Measurements from ENCODE around the gene DOCK2. TPM values are rescaled to one million over a fixed set of nuclear protein-coding genes. Genes with fewer than 3 reads are reported as not detected.

Gene DOCK2
- total RNA-seq, 1 donor from 2014 or later = 1.1 TPM

DNA sequence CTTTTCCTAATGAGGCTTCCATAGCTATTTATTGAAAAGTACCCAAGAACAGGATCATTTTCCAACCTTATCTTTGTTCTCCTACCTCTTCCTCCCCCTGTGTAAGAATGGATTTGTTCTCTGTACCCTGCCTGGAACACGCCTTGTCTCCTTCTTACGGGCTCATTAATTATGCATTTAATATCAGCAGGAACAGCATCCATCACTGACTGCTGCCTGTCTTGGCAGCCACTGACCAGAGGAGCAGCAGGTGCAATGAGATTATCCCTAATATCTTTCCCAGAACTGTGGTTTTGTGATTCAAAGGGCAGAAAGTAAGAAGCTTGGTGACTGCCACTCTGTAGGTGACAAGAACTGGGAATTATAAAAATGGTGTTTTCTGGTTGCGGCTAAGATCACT is 362.5 kb downstream of the DOCK2 start:
- no peak overlapping the region for H2AFZ ChIP-seq (replicated peaks)
- H3K9ac ChIP-seq = no peak overlapping the region
- no peak overlapping the region for H3K4me3 ChIP-seq
- H3K9me3 ChIP-seq (ENCODE audit: low read depth) = no peaks in the 10 kb centered on the region
- no peaks in the 10 kb centered on the region for H3K4me1 ChIP-seq
- H3K79me2 ChIP-seq (ENCODE audit: low read depth) = no peaks in the 10 kb centered on the region
- no peaks in the 10 kb centered on the region for H3K27me3 ChIP-seq
- Mint-ChIP-seq H3K9me3 (no peaks in the 10 kb centered on the region), H3K36me3 (no peaks in the 10 kb centered on the region), H3K4me1 (peaks cover 4% of the 10 kb centered on the region), H3K27me3 (ENCODE audit: insufficient read depth, low read depth) (peaks cover 5% of the 10 kb centered on the region), H3K27ac (no peak overlapping the region), H3K4me3 (no peak overlapping the region)
- no peaks in the 10 kb centered on the region for H3K36me3 ChIP-seq
- H4K20me1 ChIP-seq (ENCODE audit: low read depth) = no peaks in the 10 kb centered on the region
- no peak for DNase-seq (ENCODE audit: low spot score)
- TF ChIP-seq EZH2phosphoT487 (IDR thresholded peaks at IDR 0.05) = no peak
- no peak overlapping the region for H3K27ac ChIP-seq
- no peaks in the 10 kb centered on the region for H3F3A ChIP-seq (ENCODE audit: low read depth)
- H3K4me2 ChIP-seq = no peak overlapping the region

DNA sequence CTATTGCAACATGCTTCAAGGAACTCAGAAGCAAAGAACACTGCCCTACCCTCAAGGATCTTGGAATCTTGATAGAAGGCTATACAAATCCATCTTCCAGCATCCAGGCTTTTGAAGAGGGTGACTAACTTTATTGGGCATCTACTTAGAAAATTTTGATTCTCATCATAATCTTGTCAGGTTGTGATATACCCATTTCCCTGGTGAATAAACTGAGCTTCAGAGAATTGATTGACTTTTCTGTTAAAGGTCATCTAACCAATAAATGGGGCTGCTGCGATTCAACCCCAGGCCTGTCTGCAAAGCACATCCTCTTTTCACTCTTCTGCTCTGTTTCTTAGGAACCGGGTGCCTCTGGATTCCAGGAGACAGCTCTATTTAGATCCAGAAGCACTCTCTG is 363.1 kb downstream of the DOCK2 start:
- Histone ChIP-seq H4K20me1 (ENCODE audit: low read depth) (no peaks in the 10 kb centered on the region), H3K79me2 (ENCODE audit: low read depth) (no peaks in the 10 kb centered on the region), H3K9me3 (ENCODE audit: low read depth) (no peaks in the 10 kb centered on the region), H3K27me3 (no peaks in the 10 kb centered on the region), H3K4me3 (no peak overlapping the region), H3K4me1 (no peaks in the 10 kb centered on the region), H3F3A (ENCODE audit: low read depth) (no peaks in the 10 kb centered on the region), H3K27ac (no peak overlapping the region), H2AFZ (replicated peaks) (no peak overlapping the region), H3K9ac (no peak overlapping the region), H3K4me2 (no peak overlapping the region), H3K36me3 (no peaks in the 10 kb centered on the region)
- DNase-seq (ENCODE audit: low spot score) = no peak
- no peak overlapping the region for H3K27ac Mint-ChIP-seq
- no peak overlapping the region for H3K4me3 Mint-ChIP-seq
- TF ChIP-seq EZH2 (IDR thresholded peaks at IDR 0.05) (no peak), EZH2phosphoT487 (IDR thresholded peaks at IDR 0.05) (no peak)
- TF ChIP-seq, protein P1, sequence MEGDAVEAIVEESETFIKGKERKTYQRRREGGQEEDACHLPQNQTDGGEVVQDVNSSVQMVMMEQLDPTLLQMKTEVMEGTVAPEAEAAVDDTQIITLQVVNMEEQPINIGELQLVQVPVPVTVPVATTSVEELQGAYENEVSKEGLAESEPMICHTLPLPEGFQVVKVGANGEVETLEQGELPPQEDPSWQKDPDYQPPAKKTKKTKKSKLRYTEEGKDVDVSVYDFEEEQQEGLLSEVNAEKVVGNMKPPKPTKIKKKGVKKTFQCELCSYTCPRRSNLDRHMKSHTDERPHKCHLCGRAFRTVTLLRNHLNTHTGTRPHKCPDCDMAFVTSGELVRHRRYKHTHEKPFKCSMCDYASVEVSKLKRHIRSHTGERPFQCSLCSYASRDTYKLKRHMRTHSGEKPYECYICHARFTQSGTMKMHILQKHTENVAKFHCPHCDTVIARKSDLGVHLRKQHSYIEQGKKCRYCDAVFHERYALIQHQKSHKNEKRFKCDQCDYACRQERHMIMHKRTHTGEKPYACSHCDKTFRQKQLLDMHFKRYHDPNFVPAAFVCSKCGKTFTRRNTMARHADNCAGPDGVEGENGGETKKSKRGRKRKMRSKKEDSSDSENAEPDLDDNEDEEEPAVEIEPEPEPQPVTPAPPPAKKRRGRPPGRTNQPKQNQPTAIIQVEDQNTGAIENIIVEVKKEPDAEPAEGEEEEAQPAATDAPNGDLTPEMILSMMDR (IDR thresholded peaks at IDR 0.05) = no peak
- H3K27me3 Mint-ChIP-seq (ENCODE audit: insufficient read depth, low read depth) = peaks cover 5% of the 10 kb centered on the region
- H3K4me1 Mint-ChIP-seq = peaks cover 4% of the 10 kb centered on the region
- no peaks in the 10 kb centered on the region for H3K9me3 Mint-ChIP-seq
- no peaks in the 10 kb centered on the region for H3K36me3 Mint-ChIP-seq

DNA sequence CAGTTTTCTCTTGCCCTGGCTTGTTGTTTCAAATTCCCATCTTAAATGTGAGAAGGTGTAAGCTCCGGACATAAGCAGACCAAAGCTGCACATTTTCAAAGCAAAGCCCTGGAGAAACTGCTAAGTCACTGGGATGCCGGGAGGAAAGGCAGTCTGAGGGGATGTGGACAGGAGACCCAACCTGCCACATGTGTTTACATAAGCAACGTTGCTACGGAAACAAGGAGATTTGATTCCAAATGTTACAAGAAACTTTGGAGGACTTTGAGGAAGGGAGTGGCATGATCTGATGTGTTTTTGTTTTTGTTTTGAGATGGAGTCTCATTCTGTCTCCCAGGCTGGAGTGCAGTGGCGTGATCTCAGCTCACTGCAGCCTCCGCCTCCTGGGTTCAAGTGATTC is 368.9 kb downstream of the DOCK2 start:
- no peaks in the 10 kb centered on the region for H3K36me3 ChIP-seq
- no peak overlapping the region for H3K4me3 Mint-ChIP-seq
- no peaks in the 10 kb centered on the region for H3K9me3 Mint-ChIP-seq
- peaks cover 5% of the 10 kb centered on the region for H3K27me3 Mint-ChIP-seq (ENCODE audit: insufficient read depth, low read depth)
- no peaks in the 10 kb centered on the region for H3F3A ChIP-seq (ENCODE audit: low read depth)
- no peaks in the 10 kb centered on the region for H3K79me2 ChIP-seq (ENCODE audit: low read depth)
- H3K9ac ChIP-seq = no peak overlapping the region
- H3K4me1 ChIP-seq = no peaks in the 10 kb centered on the region
- no peaks in the 10 kb centered on the region for H3K36me3 Mint-ChIP-seq
- H3K27me3 ChIP-seq = no peaks in the 10 kb centered on the region
- H3K27ac Mint-ChIP-seq = no peak overlapping the region
- no peak overlapping the region for H3K4me2 ChIP-seq
- TF ChIP-seq, protein P1 (IDR thresholded peaks at IDR 0.05) = no peak
- no peak for TF ChIP-seq EZH2phosphoT487 (IDR thresholded peaks at IDR 0.05)
- TF ChIP-seq EZH2 (IDR thresholded peaks at IDR 0.05) = no peak
- peak; percentile 27 for DNase-seq (ENCODE audit: low spot score)
- no peak overlapping the region for H3K27ac ChIP-seq
- no peak overlapping the region for H3K4me3 ChIP-seq
- H4K20me1 ChIP-seq (ENCODE audit: low read depth) = no peaks in the 10 kb centered on the region
- H3K9me3 ChIP-seq (ENCODE audit: low read depth) = no peaks in the 10 kb centered on the region
- H2AFZ ChIP-seq (replicated peaks) = no peak overlapping the region
- peaks cover 2% of the 10 kb centered on the region for H3K4me1 Mint-ChIP-seq

DNA sequence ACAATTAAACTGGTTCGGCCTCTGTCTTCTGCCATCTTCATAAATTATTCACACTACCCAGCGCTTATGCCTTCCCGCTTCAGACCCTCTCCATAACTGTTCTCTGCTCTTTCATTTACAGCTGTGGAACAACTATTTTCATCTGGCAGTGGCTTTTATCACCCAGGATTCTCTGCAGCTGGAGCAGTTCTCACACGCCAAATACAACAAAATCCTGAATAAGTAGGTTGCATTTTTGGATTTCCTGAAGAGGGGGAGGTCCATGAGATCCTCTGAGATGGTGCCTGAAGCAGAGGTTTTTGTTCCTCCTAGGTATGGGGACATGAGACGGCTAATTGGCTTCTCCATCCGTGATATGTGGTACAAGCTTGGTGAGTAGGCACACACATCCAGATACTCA is 371.3 kb downstream of the DOCK2 start:
- Mint-ChIP-seq H3K9me3 (peaks cover 3% of the 10 kb centered on the region), H3K27me3 (ENCODE audit: insufficient read depth, low read depth) (peaks cover 2% of the 10 kb centered on the region), H3K4me3 (no peak overlapping the region), H3K4me1 (peaks cover 2% of the 10 kb centered on the region), H3K36me3 (no peaks in the 10 kb centered on the region), H3K27ac (no peak overlapping the region)
- TF ChIP-seq EZH2phosphoT487 (IDR thresholded peaks at IDR 0.05) (no peak), EZH2 (IDR thresholded peaks at IDR 0.05) (no peak)
- TF ChIP-seq, protein P1 (IDR thresholded peaks at IDR 0.05) = no peak
- no peaks in the 10 kb centered on the region for H3K79me2 ChIP-seq (ENCODE audit: low read depth)
- H4K20me1 ChIP-seq (ENCODE audit: low read depth) = no peaks in the 10 kb centered on the region
- no peaks in the 10 kb centered on the region for H3F3A ChIP-seq (ENCODE audit: low read depth)
- H3K36me3 ChIP-seq = no peaks in the 10 kb centered on the region
- no peaks in the 10 kb centered on the region for H3K4me1 ChIP-seq
- H2AFZ ChIP-seq (replicated peaks) = no peak overlapping the region
- no peak overlapping the region for H3K4me3 ChIP-seq
- no peak overlapping the region for H3K9ac ChIP-seq
- H3K9me3 ChIP-seq (ENCODE audit: low read depth) = no peaks in the 10 kb centered on the region
- DNase-seq (ENCODE audit: low spot score) = no peak
- H3K27ac ChIP-seq = no peak overlapping the region
- no peaks in the 10 kb centered on the region for H3K27me3 ChIP-seq
- no peak overlapping the region for H3K4me2 ChIP-seq

Data from neural progenitor cell (in vitro differentiated cells).